A549 (cell line): ENCODE data around the gene TRDMT1.

Experiments used
- CBX2 ChIP-seq: fragments of 200-600 bp; sonication (generic); IDR thresholded peaks from 2 replicates; pipeline ENCODE4 v1.6.1; 2016; ENCODE audit warnings: low read depth, mild to moderate bottlenecking, borderline replicate concordance
- E2F6 ChIP-seq: IDR thresholded peaks from 2 replicates; pipeline ENCODE4 v1.6.1; 2012; ENCODE audit warnings: low read depth, borderline replicate concordance
- HOXB5 ChIP-seq: fragments of 250-450 bp; sonication (Bioruptor Pico); IDR thresholded peaks from 2 replicates; pipeline ENCODE4 v1.5.0; 2020; ENCODE audit warnings: mild to moderate bottlenecking, moderate library complexity
- JUNB ChIP-seq: fragments of >200 bp; sonication (Bioruptor Twin); formaldehyde crosslinking; IDR thresholded peaks from 2 replicates; pipeline ENCODE4 v1.6.1; 2016
- KDM5A ChIP-seq: fragments of 200-600 bp; sonication (generic); IDR thresholded peaks from 2 replicates; pipeline ENCODE4 v1.6.1; 2016; ENCODE audit warnings: antibody characterized with exemption, mild to moderate bottlenecking
- POLR2A ChIP-seq: IDR thresholded peaks from 2 replicates; pipeline ENCODE4 v1.6.1; 2012; ENCODE audit warnings: mild to moderate bottlenecking, low read length
- RAD21 ChIP-seq, 2 experiments: fragments of >200 bp in 1 of 2; sonication (Bioruptor Twin) in 1 of 2; formaldehyde crosslinking in 1 of 2; IDR thresholded peaks in 1 of 2; conservative IDR thresholded peaks in 1 of 2; 2 replicates in 1 of 2; 3 replicates in 1 of 2; pipeline ENCODE4 v1.6.1; 2012 to 2018; ENCODE audit warnings: inconsistent platforms in 1 of 2
- TF ChIP-seq, protein P1 (sequence below): fragments of >200 bp; sonication (Bioruptor Twin); formaldehyde crosslinking; IDR thresholded peaks from 3 replicates; pipeline ENCODE4 v1.5.1; 2016

DNA sequence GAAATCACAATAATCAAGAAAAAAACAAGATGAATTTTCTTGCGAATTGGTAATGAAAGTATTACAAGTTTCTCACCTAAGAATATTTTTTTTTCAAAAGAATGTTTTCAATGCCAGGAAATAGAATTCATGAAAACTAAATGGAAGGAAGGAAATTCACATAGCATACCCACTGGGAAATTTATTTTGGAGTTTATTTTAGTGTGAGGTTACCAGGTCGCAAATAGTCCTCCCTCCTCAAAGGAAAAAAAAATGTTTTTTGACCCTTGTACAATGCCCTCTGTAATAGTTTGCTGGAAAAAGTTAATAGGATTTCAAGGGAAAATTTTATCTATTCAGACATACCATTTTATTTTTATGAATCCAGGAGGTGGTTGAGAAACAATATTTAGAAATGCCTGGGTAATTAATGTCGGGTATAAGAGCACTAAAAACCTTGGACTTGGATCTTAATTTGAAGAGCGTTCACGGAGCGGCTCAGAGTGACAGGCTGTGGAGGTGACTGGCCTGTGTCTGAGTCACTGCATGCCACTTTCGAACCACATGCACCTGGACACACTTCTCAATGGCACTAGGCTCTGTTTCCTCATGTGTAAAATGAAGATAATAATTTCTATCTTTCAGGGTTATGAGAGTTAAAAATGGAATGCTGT is 100.1 kb downstream of the TRDMT1 start:
- TF ChIP-seq, protein P1, sequence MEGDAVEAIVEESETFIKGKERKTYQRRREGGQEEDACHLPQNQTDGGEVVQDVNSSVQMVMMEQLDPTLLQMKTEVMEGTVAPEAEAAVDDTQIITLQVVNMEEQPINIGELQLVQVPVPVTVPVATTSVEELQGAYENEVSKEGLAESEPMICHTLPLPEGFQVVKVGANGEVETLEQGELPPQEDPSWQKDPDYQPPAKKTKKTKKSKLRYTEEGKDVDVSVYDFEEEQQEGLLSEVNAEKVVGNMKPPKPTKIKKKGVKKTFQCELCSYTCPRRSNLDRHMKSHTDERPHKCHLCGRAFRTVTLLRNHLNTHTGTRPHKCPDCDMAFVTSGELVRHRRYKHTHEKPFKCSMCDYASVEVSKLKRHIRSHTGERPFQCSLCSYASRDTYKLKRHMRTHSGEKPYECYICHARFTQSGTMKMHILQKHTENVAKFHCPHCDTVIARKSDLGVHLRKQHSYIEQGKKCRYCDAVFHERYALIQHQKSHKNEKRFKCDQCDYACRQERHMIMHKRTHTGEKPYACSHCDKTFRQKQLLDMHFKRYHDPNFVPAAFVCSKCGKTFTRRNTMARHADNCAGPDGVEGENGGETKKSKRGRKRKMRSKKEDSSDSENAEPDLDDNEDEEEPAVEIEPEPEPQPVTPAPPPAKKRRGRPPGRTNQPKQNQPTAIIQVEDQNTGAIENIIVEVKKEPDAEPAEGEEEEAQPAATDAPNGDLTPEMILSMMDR = no peak
- TF ChIP-seq JUNB (no peak), POLR2A (no peak), RAD21 (conservative IDR thresholded peaks at IDR 0.05 in 1 of 2, IDR thresholded peaks at IDR 0.05 in 1 of 2) (no peak), KDM5A (no peak), HOXB5 (CRISPR knock-in tag) (no peak), CBX2 (no peak), E2F6 (no peak)
